NCI-H446 treated with DMSO at 0.1 percent for 48 hours (cell line): ENCODE results near the gene EPGN.
A peak's percentile ranks its signal among the peaks of the same experiment; 100 is the strongest.

Experiments
- DNase-seq: peaks from one replicate; lab custom pipeline; 2025; lab: John Stamatoyannopoulos, UW

Gene EPGN

DNA sequence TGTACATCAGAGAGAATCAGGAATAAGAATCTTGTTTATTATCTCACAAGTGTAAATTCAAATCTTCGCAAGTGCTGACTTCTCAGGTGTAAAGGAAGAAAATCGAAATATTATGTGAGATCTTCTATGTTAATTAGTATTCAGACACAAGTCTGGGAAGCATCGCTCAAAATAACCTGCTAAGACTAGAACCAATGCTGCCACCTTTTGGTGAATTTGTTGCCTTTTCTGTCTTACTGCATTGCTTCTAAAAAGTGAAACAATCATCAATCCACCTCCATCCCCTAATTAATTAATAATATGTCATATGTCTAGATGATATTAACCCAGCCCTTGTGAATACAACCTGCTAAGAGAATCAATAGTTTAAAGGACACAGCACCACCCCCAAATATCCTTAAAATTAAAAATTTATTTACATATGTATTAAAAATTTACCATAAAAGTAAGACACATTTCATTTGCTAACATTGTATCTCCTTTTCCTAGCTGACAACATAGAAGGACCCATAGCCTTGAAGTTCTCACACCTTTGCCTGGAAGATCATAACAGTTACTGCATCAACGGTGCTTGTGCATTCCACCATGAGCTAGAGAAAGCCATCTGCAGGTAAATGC lies 3.5 kb downstream of the EPGN start:
- peak; percentile 41 for DNase-seq

DNA sequence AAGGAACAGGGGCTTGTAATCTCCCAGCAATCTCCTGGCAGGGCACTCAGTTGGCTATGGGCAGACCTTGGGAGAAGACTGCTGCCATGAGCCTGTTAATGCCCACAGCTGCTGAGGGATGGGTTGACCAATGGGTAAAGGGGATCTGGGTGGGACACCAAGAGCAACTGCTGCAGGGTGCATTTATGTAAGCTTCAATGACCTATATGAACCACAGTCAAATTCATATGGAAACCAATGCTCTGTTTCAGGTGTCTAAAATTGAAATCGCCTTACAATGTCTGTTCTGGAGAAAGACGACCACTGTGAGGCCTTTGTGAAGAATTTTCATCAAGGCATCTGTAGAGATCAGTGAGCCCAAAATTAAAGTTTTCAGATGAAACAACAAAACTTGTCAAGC lies 6.1 kb downstream of the EPGN start:
- no peak for DNase-seq

DNA sequence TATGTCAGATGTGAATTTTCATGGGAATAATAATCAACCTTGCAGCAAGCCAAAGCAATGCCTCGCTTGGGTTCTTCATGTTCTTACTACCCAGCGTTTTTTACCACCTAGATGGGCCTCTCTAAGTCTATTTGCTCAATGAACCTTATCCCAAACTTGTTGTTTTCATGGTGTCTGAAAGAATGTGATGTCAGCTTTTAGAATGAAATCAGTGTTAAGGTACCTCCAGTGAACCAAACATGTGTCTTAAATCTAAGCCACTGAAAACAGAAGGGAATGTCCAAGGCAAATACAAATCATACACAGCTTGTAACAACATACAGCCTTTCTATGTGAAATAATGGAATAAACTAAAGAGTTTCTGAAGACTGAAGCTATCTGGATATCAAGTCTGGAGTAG lies 6.7 kb downstream of the EPGN start:
- no peak for DNase-seq

DNA sequence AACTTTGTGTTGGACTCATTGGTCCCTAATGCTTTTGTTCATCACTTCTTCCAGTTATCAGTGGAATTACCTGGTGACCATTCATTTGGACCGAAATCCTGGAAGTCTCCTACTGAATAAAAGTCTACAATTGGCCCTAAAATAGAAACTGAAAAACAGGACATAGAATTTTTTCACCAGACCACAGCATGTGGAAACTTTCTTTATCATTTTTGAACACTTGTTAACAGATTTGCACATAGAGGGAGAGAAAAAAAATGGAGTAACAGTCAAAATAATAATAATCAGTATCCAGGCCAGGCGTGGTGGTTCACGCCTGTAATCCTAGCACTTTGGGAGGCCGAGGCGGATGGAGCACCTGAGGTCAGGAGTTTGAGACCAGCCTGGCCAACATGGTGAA lies 7.1 kb downstream of the EPGN start:
- no peak for DNase-seq

DNA sequence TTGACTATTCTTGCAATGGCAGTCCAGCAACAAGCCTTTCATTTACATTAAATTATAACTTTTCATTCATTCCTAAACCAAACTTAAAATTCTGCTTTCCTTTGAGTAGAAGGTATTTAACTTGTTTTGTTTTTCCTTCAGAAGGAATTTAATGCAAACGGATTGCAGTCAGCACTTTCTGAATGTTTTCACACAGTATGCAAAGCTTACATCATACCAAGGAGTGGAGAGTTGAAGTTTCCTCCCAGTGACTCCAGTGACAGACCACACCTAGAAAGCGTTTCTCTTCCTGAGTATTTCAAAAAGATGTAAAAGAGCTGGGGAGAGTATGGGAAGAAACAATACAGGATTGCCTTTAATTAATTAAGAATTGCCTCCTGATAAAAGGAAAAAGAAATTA lies 8.1 kb downstream of the EPGN start:
- no peak for DNase-seq

DNA sequence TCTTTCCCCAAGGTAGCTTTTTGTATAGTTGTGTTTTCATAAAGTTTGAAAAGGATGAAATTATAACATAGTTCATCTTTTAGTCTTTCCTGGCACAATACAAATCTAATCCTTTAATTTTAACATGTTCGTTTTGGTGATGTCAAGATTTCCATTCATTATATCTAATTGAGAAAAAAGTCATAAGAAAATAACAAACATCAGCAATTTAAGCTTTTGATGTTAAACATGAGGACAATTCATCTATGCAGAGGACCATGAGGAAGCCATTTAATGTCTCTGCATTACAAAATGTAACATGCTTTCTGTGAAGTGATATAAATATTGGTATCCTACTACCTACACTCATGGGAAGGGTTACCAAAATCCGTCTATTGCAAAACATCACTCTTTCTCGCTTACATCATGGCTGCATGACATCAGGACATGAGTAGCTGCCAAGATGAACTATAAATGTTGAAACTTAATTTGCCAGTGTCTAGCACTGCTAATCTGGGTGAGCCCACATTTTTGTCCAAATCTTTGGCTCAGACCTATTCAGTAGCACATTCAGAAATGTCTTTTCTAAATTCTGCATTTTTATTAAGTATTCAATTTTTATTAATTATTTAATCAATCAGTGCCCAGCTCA lies 9.5 kb downstream of the EPGN start:
- DNase-seq, result no peak

DNA sequence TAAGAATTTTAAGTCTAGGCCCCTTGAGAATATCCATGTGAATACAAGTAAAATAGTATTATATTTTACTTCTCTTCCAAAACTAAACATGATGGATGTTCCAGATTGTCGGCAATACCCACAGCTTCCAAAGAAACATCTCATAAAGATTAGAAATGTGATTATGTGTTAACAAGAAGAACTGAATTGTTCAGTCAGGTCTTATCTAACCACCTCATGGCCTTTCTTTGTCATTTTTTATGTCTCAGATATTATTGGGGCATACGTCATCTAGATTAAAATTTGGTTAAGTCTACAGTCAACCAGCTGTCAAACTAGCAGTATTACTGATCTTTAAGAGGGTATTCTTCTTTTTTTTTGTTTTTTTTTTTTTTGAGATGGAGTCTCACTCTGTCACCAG lies 10.0 kb downstream of the EPGN start:
- DNase-seq, result no peak

DNA sequence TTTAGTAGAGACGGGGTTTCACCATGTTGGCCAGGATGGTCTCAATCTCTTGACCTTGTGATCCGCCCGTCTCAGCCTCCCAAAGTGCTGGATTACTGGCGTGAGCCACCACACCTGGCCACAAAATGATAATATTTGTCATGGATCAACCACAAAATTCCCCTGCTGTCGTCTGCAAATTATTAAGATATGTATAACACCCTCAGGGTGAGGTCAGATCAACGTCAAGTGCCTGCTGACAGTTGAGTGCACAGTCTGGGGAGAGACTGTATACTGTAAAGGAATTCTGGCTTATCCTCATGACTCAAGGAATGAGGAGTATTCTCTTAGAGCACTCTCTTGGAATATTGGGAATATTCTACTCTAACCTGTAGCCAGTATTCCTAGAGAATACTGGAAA lies 11.2 kb downstream of the EPGN start:
- DNase-seq, result no peak

DNA sequence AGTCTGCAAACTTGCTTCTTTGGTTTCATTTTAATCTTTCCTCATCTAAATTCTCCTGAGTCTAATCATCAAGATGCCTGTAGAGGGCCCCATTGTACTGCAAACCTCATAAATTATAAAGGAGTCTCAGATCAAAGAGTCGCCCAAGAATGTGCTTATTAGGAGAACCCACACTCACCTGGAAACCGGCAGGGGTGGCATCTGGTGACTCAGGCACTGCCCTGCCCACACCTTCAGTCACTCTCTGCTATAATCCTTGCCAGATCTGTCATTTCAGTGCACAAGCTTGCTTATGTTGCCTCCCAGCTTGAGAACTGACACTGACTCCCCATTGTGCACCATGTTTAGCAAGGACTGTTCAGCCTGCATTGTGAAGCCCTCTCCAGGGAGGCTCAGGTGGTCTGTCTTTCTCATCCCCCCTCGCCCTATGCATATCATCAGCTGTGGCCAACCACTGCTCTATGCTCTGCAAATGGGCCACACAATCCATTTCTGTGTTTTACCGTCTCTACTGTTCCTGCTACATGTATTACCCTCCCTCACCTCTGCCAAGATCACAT lies 12.4 kb downstream of the EPGN start:
- DNase-seq, result peak; percentile 22

DNA sequence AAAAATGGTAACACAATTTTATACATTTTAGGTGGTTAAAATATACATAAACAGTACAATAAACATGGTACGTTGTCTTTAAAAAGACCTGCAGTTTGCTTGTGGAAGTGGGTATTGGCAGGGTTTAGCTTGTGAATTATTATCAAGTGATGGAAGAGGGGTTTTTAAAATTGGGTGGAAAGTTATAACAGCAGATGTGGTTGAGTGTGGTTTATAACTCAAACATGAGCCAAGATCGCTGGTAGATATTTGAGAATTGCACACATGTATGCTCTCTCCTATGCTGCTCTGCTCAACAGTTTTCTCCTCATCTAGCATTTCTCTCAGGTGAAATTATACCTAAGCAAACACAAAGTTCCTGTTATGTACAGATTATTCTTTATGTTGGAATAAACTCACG lies 14.0 kb downstream of the EPGN start:
- no peak for DNase-seq

DNA sequence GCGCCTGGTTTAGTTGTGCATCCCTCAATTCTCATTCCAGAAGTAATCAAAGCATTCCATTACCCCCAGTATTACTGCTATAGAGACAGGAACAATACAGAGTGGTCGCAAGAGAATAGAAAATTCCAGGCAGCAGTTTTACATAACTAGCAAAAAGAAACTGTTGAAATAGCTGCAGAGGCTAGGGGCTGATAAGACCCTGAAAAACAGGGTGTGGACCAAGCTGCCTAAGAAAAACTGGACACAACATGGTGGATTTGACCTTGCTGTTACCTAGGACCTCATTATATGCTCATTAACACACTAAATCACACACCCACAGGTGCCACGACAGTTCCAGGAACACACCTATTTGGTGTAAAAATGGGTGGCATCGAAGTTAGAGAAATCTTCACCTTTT lies 15.4 kb downstream of the EPGN start:
- DNase-seq, result no peak

DNA sequence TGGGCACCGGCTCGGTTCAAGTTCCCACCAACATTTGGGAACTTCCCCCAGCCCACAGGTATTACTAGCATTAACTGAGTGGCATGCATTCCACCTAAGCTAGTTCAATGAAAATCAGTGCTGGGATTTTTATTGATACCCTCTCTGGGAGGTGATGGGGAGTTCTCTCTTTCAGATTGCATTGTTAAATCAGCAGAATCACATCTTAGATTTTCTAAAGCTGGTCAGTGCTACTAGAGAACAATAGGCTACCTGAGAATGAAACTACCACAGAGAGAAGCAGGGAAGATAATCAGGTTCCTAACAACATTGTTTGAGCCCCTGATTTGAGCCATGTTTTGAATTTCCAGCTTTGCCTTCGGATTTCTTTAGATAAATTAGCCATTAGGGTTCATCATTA lies 16.0 kb downstream of the EPGN start:
- DNase-seq, result no peak

DNA sequence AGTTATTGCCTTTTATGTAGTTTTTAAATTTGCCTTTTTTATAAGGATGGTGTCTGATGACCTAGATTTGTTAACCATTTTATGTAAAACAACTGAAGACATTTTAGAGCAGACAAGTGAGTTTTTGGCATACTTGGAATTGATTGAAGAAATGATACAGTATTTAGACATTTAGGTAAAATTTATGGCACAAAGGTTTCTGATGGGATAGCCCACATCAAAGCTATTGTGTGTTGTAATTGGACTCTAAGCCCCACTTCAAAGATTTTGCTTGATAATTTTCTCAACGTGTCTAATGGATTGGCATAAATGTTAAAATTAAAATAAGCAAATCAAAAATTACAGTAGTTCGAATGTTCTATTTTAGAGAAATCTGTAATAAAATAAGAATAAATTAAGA lies 17.6 kb downstream of the EPGN start:
- DNase-seq, result no peak

DNA sequence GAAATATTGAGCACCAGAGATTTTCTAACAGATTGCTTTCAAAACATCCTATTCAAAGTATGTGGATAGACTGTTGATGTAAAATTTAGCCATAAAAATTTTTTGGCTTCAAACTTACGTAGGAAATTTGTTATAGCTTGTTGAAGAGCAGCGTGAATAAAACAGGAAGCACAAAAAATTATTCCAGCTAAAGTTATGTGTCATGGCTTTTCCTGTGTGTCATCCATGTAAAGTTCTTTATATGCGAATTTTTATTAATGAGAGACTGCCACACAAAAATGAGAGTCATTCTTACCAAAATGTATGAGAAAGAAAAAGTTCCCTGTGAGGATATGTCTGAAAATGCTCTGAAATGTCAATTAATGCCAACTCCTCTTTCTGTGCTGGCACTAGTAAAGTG lies 19.5 kb downstream of the EPGN start:
- no peak for DNase-seq

DNA sequence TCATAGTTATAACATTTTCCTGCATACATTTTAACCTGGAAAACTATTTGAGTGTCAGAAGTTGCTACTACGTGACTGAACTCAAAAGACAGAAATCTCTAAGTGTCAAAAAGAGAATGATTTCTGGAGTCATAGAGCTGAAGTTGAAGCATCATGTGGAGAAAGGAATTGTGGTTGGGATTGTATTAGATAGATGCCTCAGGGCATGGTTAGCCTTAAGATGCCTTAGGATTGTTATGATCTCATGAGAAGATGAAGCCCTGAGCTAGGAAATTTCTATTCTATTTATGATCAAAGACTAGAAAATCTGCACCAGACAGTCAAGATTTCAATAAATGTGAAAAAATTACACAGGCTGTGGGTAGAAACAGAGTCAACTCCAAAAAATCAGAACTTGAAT lies 20.2 kb downstream of the EPGN start:
- DNase-seq, result no peak

DNA sequence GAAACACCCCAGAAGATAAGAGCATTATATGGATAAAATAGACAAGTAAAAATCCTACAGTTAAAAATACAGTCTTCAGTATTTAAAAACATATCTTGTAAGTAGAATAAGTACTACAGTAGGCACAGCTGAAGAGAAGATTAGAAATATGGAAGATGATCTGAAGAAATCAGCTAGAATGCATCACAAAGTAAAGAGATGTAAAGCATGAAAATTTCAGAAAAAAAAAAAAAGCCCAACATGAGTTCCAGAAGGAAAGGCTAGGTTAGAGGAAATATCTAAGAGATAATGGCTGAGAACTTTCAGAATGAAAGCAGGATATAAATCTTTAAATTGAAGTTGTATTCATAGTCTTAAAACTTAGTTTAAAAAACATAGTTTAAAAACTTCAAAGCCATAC lies 21.0 kb downstream of the EPGN start:
- no peak for DNase-seq

DNA sequence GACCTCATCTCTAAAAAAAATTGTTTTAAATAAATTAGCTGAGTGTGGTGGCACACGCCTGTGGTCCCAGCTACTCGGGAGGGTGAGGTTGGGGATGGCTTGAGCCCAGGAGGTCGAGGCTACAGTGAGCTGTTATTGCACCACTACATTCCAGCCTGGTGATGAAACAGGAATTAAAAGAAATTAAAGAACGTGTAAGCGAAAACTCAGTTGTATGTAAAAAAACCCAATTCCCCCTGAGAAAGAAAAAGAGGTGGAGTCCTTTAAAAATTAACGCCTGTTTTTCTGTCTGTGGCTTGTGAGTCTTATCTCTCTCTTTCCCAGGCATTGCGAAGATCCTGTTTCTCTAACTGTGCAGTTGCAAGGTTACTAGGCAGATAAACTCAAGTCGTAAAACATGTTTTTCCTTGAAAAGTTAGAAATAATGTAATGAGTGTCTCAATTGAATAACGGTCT lies 22.1 kb downstream of the EPGN start:
- no peak for DNase-seq

DNA sequence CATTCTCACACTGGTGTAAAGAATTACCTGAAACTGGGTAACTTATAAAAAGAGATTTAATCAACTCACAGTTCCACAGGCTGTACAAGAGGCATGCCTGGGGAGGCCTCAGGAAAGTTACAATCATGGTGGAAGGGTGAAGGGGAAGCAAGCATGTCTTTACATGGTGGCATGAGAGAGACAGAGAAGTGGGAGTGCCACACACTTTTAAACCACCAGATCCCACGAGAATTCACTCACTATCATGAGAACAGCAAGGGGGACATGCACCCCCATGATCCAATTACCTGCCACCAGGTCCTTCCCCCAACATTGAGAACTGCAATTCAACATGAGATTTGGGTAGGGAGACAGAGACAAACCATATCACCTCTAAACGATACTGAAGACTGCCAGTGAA lies 23.0 kb downstream of the EPGN start:
- no peak for DNase-seq

DNA sequence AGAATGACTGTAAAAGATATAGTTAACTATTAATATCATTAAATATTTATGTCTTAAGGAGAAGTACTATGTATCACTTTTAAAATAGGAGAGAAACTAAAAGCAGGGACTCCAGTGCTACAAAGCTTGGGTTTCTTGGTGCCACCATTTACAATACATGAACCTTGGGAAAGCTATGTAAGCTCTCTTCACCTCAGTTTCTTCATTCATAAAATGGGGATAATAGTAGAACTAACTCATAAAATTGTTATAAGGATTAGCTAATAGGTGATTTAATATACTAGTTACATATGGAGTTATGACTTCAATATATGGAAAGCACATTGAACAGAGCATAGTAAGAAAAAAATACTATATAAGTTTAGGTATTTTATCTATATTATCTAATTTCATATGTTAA lies 23.7 kb downstream of the EPGN start:
- no peak for DNase-seq

DNA sequence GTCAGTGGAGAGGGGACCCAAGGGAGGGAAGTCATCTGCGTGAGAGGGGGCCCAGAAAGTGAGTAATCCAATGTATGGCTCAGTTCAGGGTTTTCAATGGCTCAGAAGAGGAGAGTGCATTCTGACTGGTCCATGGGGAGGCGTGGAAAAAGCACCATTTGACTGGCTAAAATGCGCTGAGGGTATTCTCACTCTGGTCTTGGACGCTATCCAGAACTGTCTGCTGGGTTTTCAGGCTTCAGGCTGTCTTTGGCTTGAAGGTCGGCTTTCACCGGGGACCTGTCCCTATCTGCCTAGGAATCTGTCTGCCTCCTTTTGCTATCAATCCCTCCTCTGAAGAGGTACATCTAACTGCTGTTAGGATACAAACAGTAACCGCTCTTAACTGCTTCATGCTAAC lies 26.4 kb downstream of the EPGN start:
- no peak for DNase-seq

DNA sequence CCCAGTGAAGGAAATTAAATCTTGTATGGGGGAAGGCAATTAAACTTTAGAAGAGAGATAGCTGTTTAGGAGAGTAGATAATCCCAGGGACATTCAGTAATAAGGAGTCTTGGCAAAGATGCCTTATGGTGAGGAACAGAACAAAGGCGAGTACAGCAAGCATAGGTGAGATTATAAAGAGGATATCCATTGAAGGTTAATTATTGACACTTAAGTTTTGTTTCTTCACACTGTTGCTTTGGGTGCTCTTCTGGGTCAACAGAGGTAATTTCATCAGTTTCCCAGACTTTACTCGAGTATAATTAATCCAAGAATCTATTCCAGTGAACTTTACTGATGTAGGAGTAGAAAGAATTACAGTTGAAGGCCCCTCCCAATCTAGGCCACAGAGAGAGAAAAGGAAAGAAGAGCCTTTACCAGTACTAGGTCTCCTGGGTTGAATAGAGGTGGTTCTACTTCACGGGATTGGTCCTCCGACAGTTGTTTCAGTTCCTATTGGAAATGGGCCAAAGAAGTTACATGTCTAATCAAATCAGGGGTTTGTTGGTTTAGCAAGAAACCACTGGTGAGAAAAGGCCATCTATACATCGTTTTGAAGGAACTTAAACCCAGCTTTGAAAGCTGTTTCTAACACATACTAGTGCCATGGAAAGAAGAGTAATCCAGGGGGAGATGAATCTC lies 27.2 kb downstream of the EPGN start:
- DNase-seq, result no peak

DNA sequence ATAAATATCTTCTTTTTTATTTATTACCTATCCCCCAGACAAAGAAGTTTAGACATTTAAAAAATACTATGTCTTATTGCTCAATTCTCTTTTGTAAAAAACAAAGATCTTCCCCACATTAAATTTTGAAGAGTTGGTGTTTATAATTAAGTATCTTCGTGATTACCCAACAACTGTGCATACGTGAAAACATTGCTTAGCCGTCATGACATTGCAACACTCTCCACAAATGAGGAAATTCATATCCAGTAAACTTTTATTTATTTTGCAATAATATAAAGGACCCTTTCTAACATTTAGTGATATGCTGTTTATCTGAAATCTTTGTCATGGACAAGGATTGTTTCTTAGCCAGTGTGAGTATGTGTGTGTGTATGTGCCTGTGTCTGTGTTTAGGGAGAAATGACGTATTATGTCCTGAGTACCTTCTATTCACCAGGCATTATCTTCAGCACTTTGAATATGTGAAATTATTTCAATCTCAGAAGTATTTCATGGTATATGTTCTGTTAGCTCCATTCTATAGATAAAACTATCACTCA lies 30.6 kb downstream of the EPGN start:
- DNase-seq, result no peak

DNA sequence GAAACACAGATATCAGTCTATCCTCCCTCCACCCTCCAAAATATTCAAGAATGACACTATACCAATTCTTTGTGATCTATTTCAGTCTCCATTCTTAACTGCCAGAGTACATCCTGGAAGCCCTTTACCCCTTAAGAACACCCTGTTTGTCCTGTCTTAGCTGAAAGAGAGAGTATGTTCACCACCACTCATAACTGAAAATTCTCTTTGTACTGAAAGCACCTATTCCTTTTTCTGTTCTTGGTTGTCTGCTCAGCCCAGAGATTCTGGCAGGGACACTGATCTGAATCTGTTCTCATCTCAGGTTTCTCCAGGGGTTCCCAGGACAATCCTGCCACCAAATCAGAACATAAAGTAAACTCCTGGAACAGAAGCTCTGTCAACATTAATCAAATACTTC lies 31.2 kb downstream of the EPGN start:
- DNase-seq, result no peak
